Measurements from ENCODE around the gene EGFL7. TPM values are rescaled to one million over a fixed set of nuclear protein-coding genes. Genes with fewer than 3 reads are reported as not detected.
A peak's percentile ranks its signal among the peaks of the same experiment; 100 is the strongest.

EGFL7 gene
- total and polyA plus RNA-seq, 2 of the 13 experiments (the other 11 are each of a cell fraction or from before 2014, with no cell fraction given) = 0.20 to 5.1 TPM

- TF ChIP-seq MXD4 (CRISPR knock-in tag; IDR thresholded peaks at IDR 0.05) = no peak
- no peak; the same call in 1 of the 2 replicates for TF ChIP-seq MXD1 (CRISPR knock-in tag; IDR thresholded peaks at IDR 0.05)
- peak; percentile 51; the same call in 1 of the 2 replicates for TF ChIP-seq GABPB1 (CRISPR knock-in tag; IDR thresholded peaks at IDR 0.05)
- TF ChIP-seq SAFB2 (CRISPR knock-in tag; IDR thresholded peaks at IDR 0.05; ENCODE audit: borderline replicate concordance, low read depth) = peak; percentile 29; the same call in 1 of the 2 replicates
- TF ChIP-seq NFE2L2 (IDR thresholded peaks at IDR 0.05; ENCODE audit: low read length) = no peak
- no peak for TF ChIP-seq NR1H2 (CRISPR knock-in tag; IDR thresholded peaks at IDR 0.05; ENCODE audit: borderline replicate concordance, low read depth)
- no peak for TF ChIP-seq RNF219 (CRISPR knock-in tag; IDR thresholded peaks at IDR 0.05)
- TF ChIP-seq ZNF580 (CRISPR knock-in tag; IDR thresholded peaks at IDR 0.05; ENCODE audit: borderline replicate concordance, low read depth) = peak; percentile 48; the same call in 1 of the 2 replicates
- no peak for TF ChIP-seq FOXM1 (CRISPR knock-in tag; IDR thresholded peaks at IDR 0.05)
- TF ChIP-seq ASH2L (IDR thresholded peaks at IDR 0.05; ENCODE audit: insufficient read length, low read depth, low read length) = no peak
- no peak for TF ChIP-seq KLF9 (CRISPR knock-in tag; IDR thresholded peaks at IDR 0.05; ENCODE audit: low read depth)
- TF ChIP-seq RBFOX2 (IDR thresholded peaks at IDR 0.05; ENCODE audit: low read depth, low read length) = peak; percentile 77
- no peak for TF ChIP-seq TIGD3 (CRISPR knock-in tag; IDR thresholded peaks at IDR 0.05; ENCODE audit: borderline replicate concordance)
- TF ChIP-seq HIC2 (CRISPR knock-in tag; IDR thresholded peaks at IDR 0.05; ENCODE audit: low read depth) = no peak
- no peak for TF ChIP-seq AGO1 (IDR thresholded peaks at IDR 0.05; ENCODE audit: low read depth, low read length, poor library complexity, severe bottlenecking)
- TF ChIP-seq IKZF5 (CRISPR knock-in tag; IDR thresholded peaks at IDR 0.05) = peak; percentile 38; the same call in 1 of the 2 replicates
- no peak for TF ChIP-seq FOSL2 (CRISPR knock-in tag; IDR thresholded peaks at IDR 0.05)
- TF ChIP-seq SMARCC2 (IDR thresholded peaks at IDR 0.05) = no peak
Measured at GRCh38 chr9:136645903-136646754, 16.6 kb upstream of the EGFL7 start (continued).

Measured in HepG2 (cell line).